Middle frontal gyrus (tissue), 1 donor: ENCODE measurements around the gene QRFP.

Source experiments
- DNase-seq: peaks from one replicate; pipeline ENCODE4 v3.0.0-alpha.2; 2015; ENCODE audit warnings: low spot score; ENCODE audit errors: extremely low spot score

The QRFP gene

GRCh38 chr9:130896233-130897014 lies at the start of gene QRFP:
Gene QRFP, minus strand, starts transcription at chr9:130896812. Its CDS starts 2,974 bp downstream, at chr9:130893838.
- no peak for DNase-seq

GRCh38 chr9:130945173-130945572 lies 48.6 kb upstream of the QRFP start:
- DNase-seq, result no peak

- DNase-seq, result no peak
These were observed 48.0 kb upstream of the QRFP start for GRCh38 chr9:130944510-130945058.

GRCh38 chr9:130943777-130944176 lies 47.2 kb upstream of the QRFP start:
- DNase-seq, result no peak

- DNase-seq, result no peak
These were observed 46.6 kb upstream of the QRFP start for GRCh38 chr9:130943221-130943620.

GRCh38 chr9:130942679-130943078 lies 46.1 kb upstream of the QRFP start:
- no peak for DNase-seq

GRCh38 chr9:130942084-130942483 lies 45.5 kb upstream of the QRFP start:
- DNase-seq, result no peak

- peak; percentile 5 for DNase-seq
These were observed 44.3 kb upstream of the QRFP start for GRCh38 chr9:130940693-130941576.

GRCh38 chr9:130940027-130940549 lies 43.5 kb upstream of the QRFP start:
- DNase-seq, result no peak

- DNase-seq, result no peak
These were observed 42.9 kb upstream of the QRFP start for GRCh38 chr9:130939405-130940026.

GRCh38 chr9:130938652-130939404 lies 42.2 kb upstream of the QRFP start, which contains the start of gene FIBCD1:
Gene FIBCD1, minus strand, starts transcription at chr9:130939247. Its CDS starts 640 bp downstream, at chr9:130938607.
- no peak for DNase-seq

- no peak for DNase-seq
These were observed 41.6 kb upstream of the QRFP start for GRCh38 chr9:130938184-130938651.

- DNase-seq, result no peak
These were observed 40.8 kb upstream of the QRFP start for GRCh38 chr9:130937146-130938076.

- no peak for DNase-seq
These were observed 39.9 kb upstream of the QRFP start for GRCh38 chr9:130936285-130937117.

- DNase-seq, result no peak
These were observed 39.1 kb upstream of the QRFP start for GRCh38 chr9:130935648-130936271.

- no peak for DNase-seq
These were observed 38.4 kb upstream of the QRFP start for GRCh38 chr9:130934702-130935647.

GRCh38 chr9:130934246-130934645 lies 37.6 kb upstream of the QRFP start:
- DNase-seq, result no peak
